HuH-7.5 (cell line): ENCODE data around the gene NAV2.

Experiments used
- DNase-seq: peaks from one replicate; pipeline ENCODE4 v3.0.0; 2011; ENCODE audit warnings: low spot score

The NAV2 gene

DNA sequence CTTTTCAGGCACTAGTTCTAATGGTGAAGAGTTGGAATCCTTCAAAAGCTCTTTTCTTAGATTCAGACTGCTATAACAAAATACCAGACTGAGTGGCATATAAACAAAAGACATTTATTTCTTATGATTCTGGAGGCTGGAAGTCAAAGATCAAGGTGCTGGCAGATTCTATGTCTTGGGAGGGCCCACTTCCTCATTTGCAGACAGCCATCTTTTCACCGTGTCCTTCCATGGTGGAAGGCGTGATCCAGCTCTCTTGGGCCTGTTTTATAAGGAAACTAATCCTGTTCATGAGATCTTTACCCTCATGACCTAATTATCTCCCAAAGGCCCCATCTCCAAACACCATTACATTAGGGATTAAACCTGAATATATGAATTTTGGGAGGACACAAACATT is 124.0 kb downstream of the NAV2 start:
- no peak for DNase-seq

DNA sequence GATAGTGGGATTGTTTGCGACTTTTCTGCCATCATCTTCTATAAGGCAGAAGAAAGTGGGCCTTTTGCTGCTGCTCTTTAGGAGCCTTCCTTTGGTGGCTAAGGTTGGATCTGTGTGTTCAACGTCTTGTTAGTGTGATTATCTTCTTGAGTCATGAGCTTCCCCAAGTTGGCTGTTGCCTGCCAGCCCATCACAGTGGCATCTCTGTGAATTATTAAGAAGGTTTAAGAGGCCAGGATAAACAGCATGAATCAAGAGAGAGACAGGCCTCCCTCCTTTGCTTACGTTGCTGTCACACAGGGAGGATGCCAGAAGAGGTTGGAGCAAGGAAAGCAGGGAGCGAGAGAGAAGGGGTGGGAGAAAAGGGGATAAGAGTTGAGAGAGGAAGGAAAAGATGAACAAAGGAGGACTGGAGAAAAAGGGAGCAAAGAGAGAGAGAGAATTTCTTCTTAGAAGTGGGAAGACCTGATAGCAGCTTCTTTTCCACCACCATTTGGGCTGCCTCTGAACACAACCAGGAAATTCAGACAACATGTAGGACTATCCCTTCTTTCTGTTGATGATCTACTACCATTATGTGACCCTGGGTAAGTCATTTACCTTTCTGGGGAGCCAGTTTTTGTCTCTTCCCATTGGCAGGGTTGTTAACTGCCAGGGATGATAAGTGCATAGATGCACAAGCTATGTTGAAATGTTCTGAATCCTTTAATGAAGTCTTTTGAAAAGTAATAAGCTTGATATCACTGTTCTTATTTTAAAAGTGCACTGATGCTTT is 126.5 kb downstream of the NAV2 start:
- DNase-seq: no peak

DNA sequence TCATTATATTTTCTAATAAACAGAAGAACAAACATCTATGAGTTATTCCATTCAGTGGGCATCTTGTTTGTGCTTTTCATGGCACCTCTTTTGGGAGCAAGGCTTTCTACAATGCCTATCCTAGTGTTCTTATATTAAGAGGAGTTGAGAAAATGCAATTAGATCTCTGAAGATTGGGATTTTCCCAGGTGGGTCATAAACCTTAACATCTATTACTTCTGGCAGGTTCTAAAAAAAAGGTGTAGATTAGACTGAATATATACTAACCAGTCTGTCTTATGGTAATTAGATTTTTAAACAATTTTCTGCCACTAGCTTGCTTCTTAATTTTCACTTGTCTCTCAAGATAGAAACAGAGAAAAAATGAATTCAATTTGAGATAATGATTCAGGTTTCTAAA is 128.3 kb downstream of the NAV2 start:
- no peak for DNase-seq

DNA sequence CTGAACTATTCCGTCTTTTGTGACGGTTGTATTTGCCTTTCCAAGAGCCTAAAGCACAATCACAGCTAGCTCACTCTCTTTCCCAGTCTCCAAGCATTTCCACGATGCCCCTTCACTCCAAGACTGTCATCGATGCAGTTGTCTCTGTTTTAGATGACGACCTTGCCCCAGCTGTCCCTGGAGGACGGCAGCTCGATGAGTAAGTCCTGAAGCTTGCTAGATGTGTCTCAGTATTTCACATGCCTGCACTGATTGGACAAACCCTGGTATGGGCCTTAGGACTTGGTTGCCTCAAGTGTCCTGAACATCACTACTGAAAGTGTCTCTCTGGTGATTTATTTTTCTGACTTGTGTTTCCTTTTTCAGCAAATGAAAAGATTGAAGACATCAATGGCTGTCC is 129.9 kb downstream of the NAV2 start:
- DNase-seq: no peak

DNA sequence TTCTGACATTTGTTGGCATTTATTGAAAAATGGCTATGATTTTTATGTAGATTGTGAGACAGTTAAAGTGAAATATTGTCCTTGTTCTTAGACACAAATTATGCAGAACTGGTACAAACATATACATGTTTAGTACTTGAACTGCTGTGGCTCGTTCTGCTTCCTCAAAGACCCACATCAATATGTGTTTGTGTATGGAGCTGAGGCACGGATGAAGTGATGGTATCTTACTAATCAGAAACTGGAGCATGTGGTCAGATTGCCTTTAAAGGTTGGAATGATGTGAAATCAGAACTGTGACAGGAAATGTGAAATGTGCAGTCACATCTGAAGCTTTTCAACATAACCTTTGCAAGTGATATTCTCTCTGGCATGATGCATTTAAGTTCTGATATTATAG is 130.4 kb downstream of the NAV2 start:
- DNase-seq: no peak

DNA sequence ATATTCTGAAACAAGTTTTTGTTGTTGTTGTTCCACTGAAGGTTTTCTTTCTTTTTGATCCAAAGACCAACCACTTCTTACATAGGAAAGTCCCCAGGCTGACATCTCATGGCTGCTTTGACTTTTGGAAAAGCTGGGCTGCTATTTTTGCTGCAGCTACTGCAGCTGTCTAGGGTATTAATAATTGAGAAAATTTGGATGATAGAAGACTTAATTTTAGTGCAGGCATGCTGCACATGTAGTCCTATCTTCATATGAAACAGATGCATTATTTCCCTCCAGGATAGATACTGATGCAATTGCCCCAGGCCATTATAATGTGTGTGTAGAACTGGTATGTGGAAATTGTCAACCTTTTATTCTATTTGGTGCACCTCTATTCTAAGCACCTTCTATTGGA is 131.4 kb downstream of the NAV2 start:
- DNase-seq: no peak

DNA sequence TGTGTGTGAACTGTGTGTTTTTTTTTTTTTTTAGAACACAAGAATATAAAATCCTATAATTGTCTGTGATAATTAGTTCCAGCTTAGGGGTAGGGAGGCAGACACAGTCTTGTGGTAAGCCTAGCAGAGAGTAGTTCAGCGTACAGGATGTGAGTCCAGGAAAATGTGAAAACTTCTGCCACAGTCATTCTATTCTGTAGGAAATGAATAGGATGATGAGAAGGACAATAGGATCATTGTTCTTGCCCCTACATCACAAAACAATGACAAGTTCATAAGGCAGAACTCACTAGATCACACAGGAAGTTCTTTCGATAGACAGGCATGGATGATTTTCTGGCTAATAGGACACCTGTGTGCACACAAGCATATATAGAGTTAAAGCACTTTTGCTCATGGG is 132.2 kb downstream of the NAV2 start:
- DNase-seq: no peak

DNA sequence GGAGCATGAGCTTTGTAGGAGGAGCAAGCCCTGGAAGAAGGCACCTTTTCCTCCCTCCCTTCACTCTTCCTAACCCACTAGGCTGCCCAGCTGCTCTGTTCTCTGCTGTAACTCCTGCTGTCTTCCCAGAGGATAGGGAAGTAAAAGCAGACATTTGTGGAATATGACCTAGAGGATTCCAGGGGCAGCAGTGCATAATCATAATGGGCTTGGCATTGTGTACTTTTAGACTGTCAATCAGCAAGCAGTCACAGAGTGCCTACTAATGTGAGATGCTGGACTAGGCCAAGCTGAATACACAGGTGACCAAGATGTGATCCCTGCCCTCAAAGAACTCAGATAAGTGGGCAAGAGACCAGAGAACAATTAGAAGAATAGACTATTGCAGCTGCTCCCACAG is 133.0 kb downstream of the NAV2 start:
- no peak for DNase-seq

DNA sequence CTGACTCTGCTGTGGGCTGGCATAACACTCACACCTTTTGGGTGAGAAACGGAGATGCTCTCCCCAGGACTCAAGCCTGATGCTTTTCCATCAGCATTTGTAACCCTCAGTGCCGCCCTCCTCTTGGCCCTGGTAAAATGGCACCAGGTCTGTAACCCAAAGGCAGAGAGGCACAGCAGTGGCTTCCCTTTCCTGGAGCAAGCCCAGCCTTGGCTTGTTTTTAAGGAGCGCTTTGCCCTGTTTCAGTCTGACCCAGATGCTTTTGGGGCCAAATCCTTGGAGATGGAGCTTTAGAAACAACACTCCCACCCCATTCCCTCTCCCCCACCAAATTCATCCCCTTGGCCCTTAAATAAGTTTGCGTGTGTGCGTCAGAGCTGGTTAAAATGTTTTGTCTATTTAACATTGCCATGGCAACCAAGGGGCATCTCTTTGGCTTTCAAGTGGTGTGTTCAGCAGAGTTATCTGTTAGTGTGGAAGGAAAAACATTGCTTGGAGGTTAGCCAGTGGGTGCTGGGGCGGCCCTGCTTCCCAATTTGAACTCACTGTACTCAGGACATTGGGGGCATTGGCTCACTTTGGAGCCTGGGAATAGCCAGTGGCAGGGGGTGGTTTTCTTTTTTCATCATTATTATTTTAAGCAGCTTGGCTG is 134.1 kb downstream of the NAV2 start:
- DNase-seq: no peak

DNA sequence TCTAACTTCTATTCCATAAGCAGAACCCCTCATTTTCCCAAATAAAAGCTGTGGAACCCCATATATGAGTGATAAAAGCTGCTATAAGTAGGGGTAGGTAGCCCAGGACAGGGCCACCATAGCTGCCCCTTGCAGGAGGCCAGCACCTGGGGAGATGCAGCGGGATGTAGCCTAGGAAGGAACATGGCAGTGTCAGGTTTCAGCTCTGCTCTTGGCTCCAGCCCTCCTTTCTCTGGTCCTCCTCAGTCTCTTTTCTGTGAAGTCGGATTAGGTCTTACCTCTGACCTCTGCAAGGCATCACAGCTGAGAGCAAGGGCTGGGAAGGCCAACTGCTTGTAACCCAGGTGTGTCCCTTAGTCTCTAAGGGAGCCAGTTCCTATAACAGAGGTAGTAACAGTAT is 135.6 kb downstream of the NAV2 start:
- DNase-seq: no peak

DNA sequence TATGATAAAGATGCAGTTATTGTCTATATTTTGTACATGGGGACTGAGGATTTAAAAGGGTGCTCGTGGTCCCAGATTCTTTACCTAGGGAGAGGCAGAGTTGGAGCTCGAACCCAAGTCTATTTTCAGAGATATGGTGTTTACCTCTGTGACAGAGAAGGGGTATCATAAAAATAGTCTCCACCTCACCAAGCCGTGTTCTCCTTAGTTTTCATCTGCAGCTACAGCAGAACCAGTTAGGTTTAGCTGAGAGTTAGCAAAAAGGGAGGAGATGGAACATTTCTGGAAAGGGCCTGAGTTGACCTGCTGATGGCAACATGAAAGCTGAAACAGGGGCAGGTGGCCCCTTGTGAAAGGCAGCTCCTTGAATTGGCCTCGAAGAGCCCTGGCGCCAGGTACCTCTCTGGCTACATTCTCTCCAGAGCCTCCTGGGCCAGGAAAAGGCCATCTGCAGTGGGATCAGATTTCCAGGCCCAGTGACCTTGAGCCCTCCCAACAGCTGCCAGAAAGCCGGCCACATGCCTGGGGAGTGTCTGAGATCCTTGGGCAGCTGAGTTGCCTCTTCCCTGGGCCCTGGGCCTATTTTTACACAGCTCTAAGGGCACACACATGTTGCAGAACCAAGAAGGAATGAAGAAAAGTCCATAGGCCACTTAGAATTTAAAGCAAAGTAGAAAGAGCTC is 136.6 kb downstream of the NAV2 start:
- no peak for DNase-seq

DNA sequence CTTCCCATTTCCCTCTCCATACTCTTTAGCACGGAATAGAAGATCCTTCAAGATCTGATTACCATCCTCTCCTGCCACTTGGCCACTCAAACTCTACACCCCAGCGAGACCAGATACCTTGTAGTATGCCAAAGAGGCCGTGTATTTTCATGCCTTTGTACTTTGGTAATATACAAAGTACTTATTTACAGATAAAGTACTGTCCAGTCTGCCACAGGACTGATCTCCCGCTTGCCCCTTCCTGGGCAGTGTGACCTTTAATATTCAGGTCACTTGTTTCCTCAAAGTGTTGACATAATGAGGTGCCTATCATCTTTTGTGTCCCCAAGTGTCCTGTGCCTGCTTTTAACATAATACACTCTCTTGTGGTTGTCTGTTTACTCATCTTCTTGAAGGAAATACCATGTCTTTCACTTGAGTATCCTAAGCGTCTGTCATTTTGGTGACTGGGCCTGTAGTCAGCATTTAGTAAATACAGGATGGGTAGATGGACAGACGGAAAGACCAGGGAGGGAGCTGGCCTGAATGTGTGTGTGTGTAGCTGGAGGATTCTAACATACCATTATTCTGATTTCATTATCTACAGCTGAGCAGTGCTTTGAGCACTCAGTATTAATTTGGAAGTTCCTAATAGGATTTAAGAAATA is 137.4 kb downstream of the NAV2 start:
- no peak for DNase-seq

DNA sequence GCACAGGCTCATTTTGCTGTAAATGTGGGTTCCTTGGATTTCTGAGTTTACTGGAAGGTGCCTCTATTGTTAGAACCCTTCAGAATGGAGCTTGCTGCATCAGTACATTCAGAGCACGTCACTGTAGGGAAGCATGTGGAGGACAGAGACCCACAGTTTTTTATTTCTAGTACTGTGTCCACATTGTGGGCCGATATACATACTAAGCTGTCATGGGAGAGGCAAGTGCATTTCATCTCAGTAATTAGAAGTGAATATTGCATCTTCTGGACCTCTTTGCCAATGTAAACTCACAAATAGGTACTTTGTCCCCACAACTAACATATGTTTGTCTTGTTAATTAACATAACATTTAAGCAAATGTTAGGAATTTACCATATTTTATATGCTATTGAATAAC is 139.7 kb downstream of the NAV2 start:
- DNase-seq: no peak

DNA sequence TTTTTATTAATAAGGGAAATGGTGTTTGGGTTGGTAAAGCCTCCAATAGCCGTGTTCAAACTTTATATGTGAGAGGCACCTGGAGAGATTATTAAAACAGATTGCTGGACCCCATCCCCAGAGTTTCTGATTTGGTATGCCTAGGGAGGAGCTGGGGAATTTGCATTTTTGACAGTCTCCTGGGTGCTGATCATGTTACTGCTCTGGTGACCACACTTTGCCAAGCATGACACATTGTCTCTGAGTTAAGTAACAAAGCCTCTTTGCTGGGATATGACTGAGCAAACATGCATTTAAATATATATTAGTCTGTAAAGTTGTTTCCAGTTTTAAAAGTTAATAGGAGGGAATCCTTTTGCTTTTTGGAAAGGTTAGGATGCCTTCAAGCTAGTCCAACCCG is 140.4 kb downstream of the NAV2 start:
- no peak for DNase-seq

DNA sequence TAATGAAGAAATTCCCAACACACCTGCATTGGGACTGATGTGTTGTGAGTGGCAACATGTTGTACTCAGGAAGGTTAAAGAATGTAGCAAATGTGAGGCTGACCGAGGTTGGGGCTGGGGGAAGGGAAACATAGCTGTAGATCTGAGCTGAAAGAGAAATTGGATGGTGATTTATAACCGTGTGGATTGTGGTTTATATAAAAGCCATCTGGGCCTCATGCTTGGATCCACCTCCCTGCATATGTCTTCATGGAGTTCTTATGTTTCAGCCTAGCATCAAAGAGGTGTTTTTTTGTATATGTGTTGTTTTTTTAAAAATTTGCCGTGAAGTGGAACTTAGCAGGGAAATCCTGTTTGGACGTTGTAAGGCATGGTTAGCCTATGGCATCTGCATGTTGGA is 141.3 kb downstream of the NAV2 start:
- no peak for DNase-seq

DNA sequence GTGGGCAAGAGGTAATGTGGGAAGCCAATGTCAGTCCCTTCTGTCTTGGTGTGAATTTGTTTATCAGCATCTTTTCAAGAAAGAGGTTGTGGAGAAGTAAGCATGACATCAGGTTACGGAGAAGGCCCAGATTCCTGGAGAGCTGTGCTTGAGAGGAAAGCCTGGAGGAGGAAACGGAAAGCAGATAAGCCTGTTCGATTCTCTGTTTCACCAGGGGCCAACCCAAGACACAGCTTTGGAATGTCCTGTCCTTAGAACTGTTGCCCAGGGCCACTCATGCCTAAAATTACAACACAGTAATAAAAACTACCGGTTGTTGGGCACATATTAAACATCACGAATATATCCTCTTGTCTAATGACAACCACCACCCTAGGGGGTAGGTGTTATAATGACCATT is 148.5 kb downstream of the NAV2 start:
- no peak for DNase-seq

DNA sequence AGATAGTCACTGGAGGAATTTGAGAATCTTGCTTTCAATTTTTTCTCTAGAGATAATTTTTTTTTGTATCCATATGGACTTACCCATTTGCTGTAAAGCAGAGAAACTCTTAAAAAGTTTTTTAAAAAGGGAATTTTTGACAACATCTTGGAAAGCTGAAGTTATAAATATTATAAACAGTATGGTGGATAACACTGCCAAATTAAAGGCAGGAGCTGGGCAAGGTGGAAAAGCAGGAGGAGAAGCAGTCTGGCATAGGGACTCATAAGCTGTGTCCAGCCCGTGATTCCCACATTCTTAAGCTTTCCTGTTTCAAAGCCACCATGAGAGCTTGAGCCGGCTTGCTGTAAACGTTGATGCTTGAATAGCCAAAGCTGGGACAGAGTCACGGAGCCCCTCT is 149.5 kb downstream of the NAV2 start:
- DNase-seq: no peak

DNA sequence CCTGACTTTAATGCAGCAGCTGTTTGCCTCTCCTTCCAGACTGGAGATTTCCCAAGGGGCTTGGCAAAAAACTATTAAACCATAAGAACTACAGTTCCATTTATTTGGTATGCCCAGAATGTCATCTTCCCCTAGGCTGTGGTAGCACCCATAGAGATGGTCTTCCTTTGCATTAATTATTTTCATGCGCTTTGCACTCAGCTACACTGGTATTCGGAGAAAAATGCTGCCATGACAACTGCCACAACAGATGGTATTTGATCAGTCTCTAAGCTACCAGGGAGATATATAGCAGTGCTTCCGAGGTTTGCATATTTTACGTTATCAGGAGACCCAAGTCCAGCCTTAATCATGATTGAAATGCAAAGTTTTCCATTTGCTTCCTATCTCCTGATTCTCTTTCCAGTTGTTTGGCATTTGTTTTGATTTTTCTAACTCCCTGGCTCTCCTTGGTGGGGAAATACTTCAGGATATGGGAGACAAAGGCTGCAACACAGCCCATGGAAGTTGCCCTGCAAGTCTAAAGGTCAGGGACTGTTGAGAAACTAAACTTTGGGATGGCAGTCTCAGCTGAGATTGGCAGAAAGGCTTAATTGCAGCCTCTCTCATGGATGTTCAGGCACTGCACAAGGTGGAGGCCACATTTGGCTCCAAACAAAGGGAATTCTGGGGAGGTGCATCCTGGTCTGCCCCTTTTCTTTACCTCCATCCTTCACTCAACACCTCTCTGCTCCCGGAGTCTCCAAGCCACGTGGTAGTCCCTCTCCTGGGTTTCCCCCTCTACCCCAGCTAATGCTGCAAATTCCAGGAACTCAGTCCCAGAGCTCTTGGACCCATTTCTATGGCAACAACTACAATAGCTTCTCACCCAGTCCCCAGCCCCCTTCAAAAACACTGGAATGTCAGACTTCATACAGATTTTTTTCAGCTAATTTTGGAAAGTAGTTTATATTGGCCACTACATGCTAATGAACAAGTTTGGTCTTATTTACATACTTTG is 151.8 kb downstream of the NAV2 start:
- DNase-seq: no peak

DNA sequence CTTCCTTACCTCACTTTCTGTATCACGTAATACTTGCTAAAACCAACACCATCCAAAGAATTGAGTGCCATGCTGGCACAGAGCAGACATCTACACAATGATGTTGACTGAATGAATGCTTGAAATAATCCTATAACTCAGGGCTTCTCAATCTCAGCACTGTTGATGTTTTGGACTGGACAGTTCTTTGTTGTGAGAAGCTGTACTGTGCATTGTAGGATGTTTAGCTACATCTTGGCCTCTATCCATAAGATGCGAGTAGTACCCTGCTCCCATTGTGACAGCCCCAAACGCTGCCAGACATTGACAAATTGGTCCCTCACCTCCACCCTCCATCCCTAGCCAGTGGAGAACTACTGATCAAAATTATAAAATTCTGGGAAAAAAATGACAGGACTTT is 153.4 kb downstream of the NAV2 start:
- no peak for DNase-seq

DNA sequence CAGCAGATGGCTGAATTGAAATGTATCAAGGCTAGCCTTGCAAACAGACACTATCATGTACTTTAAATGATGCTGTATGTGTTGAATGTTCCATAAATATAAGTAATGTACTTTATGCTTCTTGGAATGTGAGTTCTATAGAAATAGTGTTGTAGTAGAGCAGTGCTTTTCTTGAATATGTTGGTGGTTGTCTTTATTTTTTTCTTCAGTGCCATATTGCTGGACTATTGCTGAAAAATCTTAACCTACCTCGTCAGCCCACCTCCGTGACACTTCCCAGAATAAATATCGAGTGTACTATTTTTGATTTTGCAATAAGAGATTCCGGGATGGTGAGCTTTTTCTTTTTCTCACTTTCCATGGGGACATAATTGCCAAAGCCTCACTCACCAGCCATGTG is 153.9 kb downstream of the NAV2 start:
- no peak for DNase-seq

DNA sequence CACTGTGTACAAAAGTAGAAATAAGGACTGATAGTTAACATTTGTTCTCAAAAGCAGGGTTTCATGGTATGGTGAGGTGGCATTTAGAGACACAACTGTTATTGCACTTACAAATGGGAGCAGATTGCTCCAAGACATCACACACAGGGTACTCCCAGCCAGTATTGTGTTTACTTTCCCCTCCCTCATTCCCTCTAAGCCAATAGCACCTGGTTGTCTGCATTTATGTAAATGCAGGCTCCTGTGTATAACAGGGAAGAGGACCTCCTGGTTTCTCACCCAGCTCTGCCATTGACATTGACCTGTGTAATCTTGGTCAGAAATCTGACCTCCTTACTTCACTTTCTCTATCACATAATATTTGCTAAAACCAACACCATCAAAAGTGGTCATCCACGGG is 154.4 kb downstream of the NAV2 start:
- no peak for DNase-seq
